ENCODE data around the gene FAP.

DNA sequence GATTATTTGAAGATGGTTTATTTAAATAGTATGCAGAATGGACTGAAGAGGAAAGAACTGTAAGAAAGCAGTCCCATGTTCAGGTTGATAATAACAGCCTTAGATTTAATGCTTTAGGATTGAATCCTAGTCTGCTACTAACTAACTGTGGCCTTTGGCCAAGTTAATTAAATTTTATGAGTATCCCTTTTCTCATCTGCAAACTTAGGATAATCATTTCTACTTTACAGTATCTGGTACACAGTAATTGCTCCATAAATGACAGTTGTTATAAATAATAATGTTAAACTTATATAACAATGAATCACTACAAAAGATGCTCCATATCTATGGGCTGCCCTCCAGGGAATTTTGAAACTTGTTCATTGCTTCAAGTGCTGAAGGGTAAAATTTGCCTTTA is 41.0 kb downstream of the FAP start:
- TF ChIP-seq, protein P1, sequence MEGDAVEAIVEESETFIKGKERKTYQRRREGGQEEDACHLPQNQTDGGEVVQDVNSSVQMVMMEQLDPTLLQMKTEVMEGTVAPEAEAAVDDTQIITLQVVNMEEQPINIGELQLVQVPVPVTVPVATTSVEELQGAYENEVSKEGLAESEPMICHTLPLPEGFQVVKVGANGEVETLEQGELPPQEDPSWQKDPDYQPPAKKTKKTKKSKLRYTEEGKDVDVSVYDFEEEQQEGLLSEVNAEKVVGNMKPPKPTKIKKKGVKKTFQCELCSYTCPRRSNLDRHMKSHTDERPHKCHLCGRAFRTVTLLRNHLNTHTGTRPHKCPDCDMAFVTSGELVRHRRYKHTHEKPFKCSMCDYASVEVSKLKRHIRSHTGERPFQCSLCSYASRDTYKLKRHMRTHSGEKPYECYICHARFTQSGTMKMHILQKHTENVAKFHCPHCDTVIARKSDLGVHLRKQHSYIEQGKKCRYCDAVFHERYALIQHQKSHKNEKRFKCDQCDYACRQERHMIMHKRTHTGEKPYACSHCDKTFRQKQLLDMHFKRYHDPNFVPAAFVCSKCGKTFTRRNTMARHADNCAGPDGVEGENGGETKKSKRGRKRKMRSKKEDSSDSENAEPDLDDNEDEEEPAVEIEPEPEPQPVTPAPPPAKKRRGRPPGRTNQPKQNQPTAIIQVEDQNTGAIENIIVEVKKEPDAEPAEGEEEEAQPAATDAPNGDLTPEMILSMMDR (IDR thresholded peaks at IDR 0.05), result no peak
- no peak for TF ChIP-seq EZH2 (IDR thresholded peaks at IDR 0.05)
- TF ChIP-seq EZH2phosphoT487 (IDR thresholded peaks at IDR 0.05), result no peak

All from neural progenitor cell (in vitro differentiated cells).